Common myeloid progenitor, CD34-positive (primary cell): Measurements from ENCODE around the gene NAA60. TPM values are rescaled to one million over a fixed set of nuclear protein-coding genes. Genes with fewer than 3 reads are reported as not detected.

Experiments used
- CTCF ChIA-PET: fragments of 350-600 bp; sonication (Branson Sonifier 250); formaldehyde crosslinking; loops from one replicate; lab custom pipeline; 2021; ENCODE audit warnings: antibody characterized with exemption; lab: Charles Lee
- POLR2A ChIA-PET: fragments of 350-600 bp; sonication (Branson Sonifier 250); formaldehyde crosslinking; loops from one replicate; lab custom pipeline; 2021; ENCODE audit warnings: antibody characterized with exemption; lab: Charles Lee
- DNase-seq, 3 donors: peaks; one replicate each; pipeline versions ENCODE4 v3.0.0 to v3.0.0-alpha.2; 2013
- H3K27ac ChIP-seq, 2 experiments: 1 replicate in 1 of 2; 2 replicates in 1 of 2; pipeline ENCODE4 v1.7.0; 2013; ENCODE audit warnings: inconsistent platforms in 2 of 2, low read length in 2 of 2, mild to moderate bottlenecking in 2 of 2, low read depth in 1 of 2, moderate library complexity in 1 of 2; ENCODE audit not compliant: severe bottlenecking in 2 of 2, insufficient read depth in 1 of 2, poor library complexity in 1 of 2
- H3K27me3 ChIP-seq, 5 experiments: replicated peaks in 2 of 5; 1 replicate in 3 of 5; 2 replicates in 2 of 5; pipeline versions ENCODE4 v1.6.1 to v1.7.0; 2013; ENCODE audit warnings: low read length in 4 of 5, mild to moderate bottlenecking in 2 of 5, moderate library complexity in 2 of 5, inconsistent platforms in 1 of 5; ENCODE audit not compliant: insufficient read depth in 5 of 5, control insufficient read depth in 4 of 5
- H3K36me3 ChIP-seq, 4 experiments: 1 replicate in 2 of 4; 2 replicates in 2 of 4; pipeline versions ENCODE4 v1.6.1 to v1.7.0; 2013; ENCODE audit warnings: low read length in 3 of 4, control low read depth in 1 of 4, mild to moderate bottlenecking in 1 of 4; ENCODE audit not compliant: control insufficient read depth in 4 of 4, insufficient read depth in 4 of 4
- H3K4me1 ChIP-seq, 4 experiments: 1 replicate in 3 of 4; 2 replicates in 1 of 4; pipeline versions ENCODE4 v1.6.1 to v1.7.1; 2013; ENCODE audit warnings: low read length in 3 of 4, mild to moderate bottlenecking in 3 of 4, control low read depth in 1 of 4, inconsistent platforms in 1 of 4, moderate library complexity in 1 of 4; ENCODE audit not compliant: control insufficient read depth in 4 of 4, insufficient read depth in 4 of 4; ENCODE audit errors: control extremely low read depth in 1 of 4
- H3K4me3 ChIP-seq, 7 experiments: 1 replicate in 4 of 7; 2 replicates in 3 of 7; pipeline versions ENCODE4 v1.5.1 to v1.7.0; 2013; ENCODE audit warnings: mild to moderate bottlenecking in 7 of 7, low read length in 6 of 7, moderate library complexity in 6 of 7, inconsistent platforms in 2 of 7, low read depth in 2 of 7, control low read depth in 1 of 7; ENCODE audit not compliant: insufficient read depth in 4 of 7, control insufficient read depth in 1 of 7; ENCODE audit errors: extremely low read depth in 1 of 7
- H3K9me3 ChIP-seq, 5 experiments: 1 replicate in 4 of 5; 2 replicates in 1 of 5; pipeline versions ENCODE4 v1.6.1 to v1.7.1; 2013; ENCODE audit warnings: low read length in 4 of 5, mild to moderate bottlenecking in 2 of 5, inconsistent platforms in 1 of 5, low read depth in 1 of 5, moderate library complexity in 1 of 5; ENCODE audit not compliant: control insufficient read depth in 4 of 5, insufficient read depth in 2 of 5; ENCODE audit errors: control extremely low read depth in 1 of 5
- WGBS: methylation state at CpG from one replicate; pipeline ENCODE4 v1.1.5; 2013; ENCODE audit not compliant: insufficient coverage; 5-methylcytosine and 5-hydroxymethylcytosine counted together
- polyA plus RNA-seq: library from polyadenylated mRNA; unstranded; fragments of 120-200 nt; gene quantifications from one replicate; pipeline ENCODE4 v1.2.1, GENCODE V29; 2013

Gene NAA60
- 35.2 TPM for polyA plus RNA-seq

DNA sequence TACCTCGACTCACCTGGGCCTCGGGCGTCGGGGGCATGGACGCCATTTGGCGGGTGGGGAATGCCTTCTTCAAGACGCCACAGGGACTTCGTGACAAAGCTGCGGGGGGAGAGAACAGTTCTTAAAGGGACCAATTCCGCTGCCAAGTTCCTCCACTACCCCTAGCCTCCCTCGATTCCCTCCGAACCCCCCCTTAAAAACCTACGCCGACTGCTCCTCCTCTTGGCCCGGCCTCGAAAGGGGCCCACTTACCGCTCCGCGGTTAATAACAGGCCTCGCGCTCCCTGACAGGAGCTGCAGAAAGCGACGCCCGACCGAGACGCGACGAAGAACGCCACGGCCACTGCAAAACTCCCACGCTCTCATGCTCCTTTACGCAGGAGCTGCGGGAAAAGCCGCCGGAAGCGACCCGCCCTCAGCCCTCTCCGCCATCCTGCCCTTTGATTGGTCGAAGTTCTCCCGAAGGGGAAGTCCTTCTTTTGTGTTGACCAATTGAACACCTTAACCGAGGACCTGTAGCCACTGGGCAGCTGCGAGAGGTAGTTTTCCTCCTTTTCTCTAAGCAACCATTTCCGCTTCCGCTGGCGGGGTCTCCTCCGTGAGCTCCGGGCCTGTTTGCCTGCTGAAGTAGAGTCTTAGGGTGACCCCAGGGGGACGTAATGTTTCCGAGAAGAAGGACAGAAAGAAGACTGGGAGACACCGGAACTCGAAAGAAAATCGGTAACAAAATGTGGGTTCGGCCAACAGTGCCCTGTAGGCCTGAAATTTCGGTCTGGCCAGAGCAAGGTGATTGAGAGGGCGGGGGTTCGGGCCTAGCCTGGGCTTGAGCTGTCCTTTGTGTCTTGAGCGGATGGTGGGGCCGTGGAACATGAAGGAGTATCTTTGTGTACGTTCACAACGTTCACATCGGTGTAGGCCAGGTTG lies at the start of gene NAA60, which contains the start of gene ZNF597:
TSS of gene NAA60 (plus strand) at position 573 of the 924 bp plus-strand sequence. CDS start 32,548 bp downstream, outside the sequence.
TSS of gene ZNF597 (minus strand) at position 397 of the 924 bp plus-strand sequence. CDS start at position 46, 351 bp downstream.
- 53% methylated on average over 59 of the region's 61 CpGs for WGBS
- H3K36me3 ChIP-seq, result peaks cover 3 to 35% (median 18%) of the 10 kb centered on the region in 4 experiments
- ChIA-PET POLR2A (interaction anchor here (0.6 to 1.8 kb wide), 4 partner anchors 14 to 161 kb away, joined by 3 to 11 read pairs (median 4); partner anchors contain the start of genes ZNF174 and ZSCAN32), CTCF (interaction anchor here (0.6 to 1.3 kb wide), 4 partner anchors 10 to 314 kb away, joined by 3 to 4 read pairs (median 3); partner anchors contain the start of genes ZNF174 and ZSCAN32)
- H3K4me3 ChIP-seq, result peak within 1 kb of the TSS; percentile 40 to 88 (median 73)
- H3K27ac ChIP-seq, result peak within 1 kb of the TSS; percentile 87 to 91
- peaks cover 3 to 13% (median 6%) of the 10 kb centered on the region in 4 experiments for H3K4me1 ChIP-seq
- no peaks in the 10 kb centered on the region for H3K27me3 ChIP-seq
- DNase-seq, result peak; percentile 88 to 93 (median 92)
- peaks cover 5 to 30% (median 23%) of the 10 kb centered on the region in 5 experiments for H3K9me3 ChIP-seq

- DNase-seq, result no peak
- Histone ChIP-seq H3K4me3 (peak overlapping the region; percentile 67 to 96 (median 89)), H3K27me3 (no peaks in the 10 kb centered on the region), H3K4me1 (peaks cover 2 to 17% (median 9%) of the 10 kb centered on the region in 4 experiments), H3K36me3 (peaks cover 36 to 54% (median 47%) of the 10 kb centered on the region in 4 experiments), H3K9me3 (peaks cover 6 to 62% (median 48%) of the 10 kb centered on the region in 5 experiments), H3K27ac (peak overlapping the region; percentile 77 to 88)
- POLR2A ChIA-PET, result interaction anchor here (0.6 to 1.3 kb wide), 4 partner anchors 12 to 117 kb away, joined by 3 to 5 read pairs (median 3); partner anchors contain the start of genes NAA60, ZNF263 and ZNF597
- CTCF ChIA-PET, result interaction anchor here (0.6 to 1.5 kb wide), 2 partner anchors 57 to 87 kb away, joined by 3 to 4 read pairs; no protein-coding TSS in a partner anchor
- 0% methylated on average over 11 of the region's 18 CpGs for WGBS
These were observed 43.1 kb upstream of the NAA60 start for GRCh38 chr16:3400446-3400778.

- peaks cover 4 to 62% (median 48%) of the 10 kb centered on the region in 5 experiments for H3K9me3 ChIP-seq
- DNase-seq, result peak; percentile 99 to 100 (median 100)
- ChIA-PET POLR2A (interaction anchor here (0.6 to 1.3 kb wide), 4 partner anchors 12 to 118 kb away, joined by 3 to 5 read pairs (median 3); partner anchors contain the start of genes NAA60, ZNF263 and ZNF597), CTCF (interaction anchor here (1.3 to 1.5 kb wide), 2 partner anchors 42 to 56 kb away, joined by 3 to 4 read pairs; partner anchors contain the start of genes NAA60 and ZNF597)
- H3K4me3 ChIP-seq, result peak within 1 kb of the TSS; percentile 67 to 96 (median 89)
- H3K27me3 ChIP-seq, result no peaks in the 10 kb centered on the region
- peaks cover 33 to 54% (median 46%) of the 10 kb centered on the region in 4 experiments for H3K36me3 ChIP-seq
- peaks cover 2 to 17% (median 9%) of the 10 kb centered on the region in 4 experiments for H3K4me1 ChIP-seq
- H3K27ac ChIP-seq, result peak within 1 kb of the TSS; percentile 77 to 88
- 0% methylated on average over 87 of the region's 95 CpGs for WGBS
These were observed 42.4 kb upstream of the NAA60 start, which contains the start of the genes ZNF174 and ZSCAN32 for GRCh38 chr16:3400779-3401688. TSS of gene ZNF174 (plus strand) at chr16:3401215. CDS start at chr16:3402005, 790 bp downstream. TSS of gene ZSCAN32 (minus strand) at chr16:3401004. CDS start at chr16:3397557, 3,447 bp downstream.

GRCh38 chr16:3401719-3402397 lies 41.6 kb upstream of the NAA60 start:
- peak overlapping the region; percentile 67 to 96 (median 89) for H3K4me3 ChIP-seq
- 56% methylated on average over 13 of the region's 17 CpGs for WGBS
- DNase-seq, result peak in 2 of 3 donors; percentile 22 to 52
- no peaks in the 10 kb centered on the region for H3K27me3 ChIP-seq
- peaks cover 5 to 62% (median 41%) of the 10 kb centered on the region in 5 experiments for H3K9me3 ChIP-seq
- peaks cover 30 to 54% (median 44%) of the 10 kb centered on the region in 4 experiments for H3K36me3 ChIP-seq
- ChIA-PET POLR2A (interaction anchor here (1.1 to 1.3 kb wide), 2 partner anchors 42 to 55 kb away, joined by 3 read pairs; partner anchors contain the start of genes NAA60 and ZNF597), CTCF (interaction anchor here (1.3 to 1.5 kb wide), 2 partner anchors 42 to 56 kb away, joined by 3 to 4 read pairs; partner anchors contain the start of genes NAA60 and ZNF597)
- peaks cover 2 to 17% (median 9%) of the 10 kb centered on the region in 4 experiments for H3K4me1 ChIP-seq
- peak overlapping the region; percentile 54 to 88 for H3K27ac ChIP-seq

DNA sequence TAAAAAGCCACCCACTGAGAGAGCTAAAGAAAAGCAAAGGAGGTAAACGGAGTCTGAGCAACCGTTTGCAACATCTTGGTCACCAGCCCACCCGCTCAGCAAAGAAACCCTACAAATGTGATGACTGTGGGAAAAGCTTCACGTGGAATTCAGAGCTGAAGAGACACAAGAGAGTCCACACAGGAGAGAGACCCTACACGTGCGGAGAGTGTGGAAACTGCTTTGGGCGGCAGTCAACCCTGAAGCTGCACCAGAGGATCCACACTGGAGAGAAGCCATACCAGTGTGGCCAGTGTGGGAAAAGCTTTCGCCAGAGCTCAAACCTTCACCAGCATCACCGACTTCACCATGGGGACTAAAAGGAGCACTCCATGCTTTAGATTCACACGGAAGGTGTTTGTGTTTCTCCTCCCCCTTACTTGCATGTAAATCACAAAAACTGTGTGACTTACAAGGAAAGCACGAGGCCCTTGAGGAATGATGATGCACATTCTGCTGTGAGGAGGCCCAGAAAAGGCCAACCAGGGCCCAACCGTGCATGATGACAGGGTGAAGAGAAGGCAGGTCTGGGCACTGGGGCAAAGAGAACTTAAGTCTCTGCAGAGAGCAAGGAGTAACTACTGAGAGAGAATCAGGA lies 34.8 kb upstream of the NAA60 start:
- H3K9me3 ChIP-seq, result peaks cover 5 to 93% (median 76%) of the 10 kb centered on the region in 5 experiments
- no peak for DNase-seq
- ChIA-PET CTCF (no interaction called here), POLR2A (no interaction called here)
- H3K36me3 ChIP-seq, result peaks cover 28 to 69% (median 49%) of the 10 kb centered on the region in 4 experiments
- 98% methylated on average over 11 of the region's 12 CpGs for WGBS
- H3K27me3 ChIP-seq, result no peaks in the 10 kb centered on the region
- no peak overlapping the region for H3K27ac ChIP-seq
- peak overlapping the region in 1 of 7 experiments; percentile 19 for H3K4me3 ChIP-seq
- no peaks in the 10 kb centered on the region for H3K4me1 ChIP-seq
